T-helper 2 cell treated with Interferon-gamma antibody and Interleukin-4, amounts not matched to agents 5 μg/mL and 100 μg/mL, for 36 hours (primary cell): ENCODE results near the gene JPH2.
A peak's percentile ranks its signal among the peaks of the same experiment; 100 is the strongest.

Experiments used
- DNase-seq: peaks from one replicate; pipeline ENCODE4 v3.0.0; 2021; ENCODE audit warnings: low spot score
- H3K27ac Mint-ChIP-seq: one replicate; pipeline ENCODE4 v1.8.0; 2021; ENCODE audit warnings: mild to moderate bottlenecking, mixed read lengths
- H3K27me3 Mint-ChIP-seq: one replicate; pipeline ENCODE4 v1.8.0; 2021; ENCODE audit warnings: low read depth, mixed read lengths
- H3K36me3 Mint-ChIP-seq: one replicate; pipeline ENCODE4 v1.8.0; 2021; ENCODE audit warnings: low read depth, mixed read lengths
- H3K4me1 Mint-ChIP-seq: one replicate; pipeline ENCODE4 v1.8.0; 2021; ENCODE audit warnings: low read depth, mixed read lengths
- H3K4me3 Mint-ChIP-seq: one replicate; pipeline ENCODE4 v1.8.0; 2022; ENCODE audit warnings: mild to moderate bottlenecking, moderate library complexity, mixed read lengths
- H3K9me3 Mint-ChIP-seq: one replicate; pipeline ENCODE4 v1.8.0; 2021; ENCODE audit warnings: mixed read lengths

The JPH2 gene

DNA sequence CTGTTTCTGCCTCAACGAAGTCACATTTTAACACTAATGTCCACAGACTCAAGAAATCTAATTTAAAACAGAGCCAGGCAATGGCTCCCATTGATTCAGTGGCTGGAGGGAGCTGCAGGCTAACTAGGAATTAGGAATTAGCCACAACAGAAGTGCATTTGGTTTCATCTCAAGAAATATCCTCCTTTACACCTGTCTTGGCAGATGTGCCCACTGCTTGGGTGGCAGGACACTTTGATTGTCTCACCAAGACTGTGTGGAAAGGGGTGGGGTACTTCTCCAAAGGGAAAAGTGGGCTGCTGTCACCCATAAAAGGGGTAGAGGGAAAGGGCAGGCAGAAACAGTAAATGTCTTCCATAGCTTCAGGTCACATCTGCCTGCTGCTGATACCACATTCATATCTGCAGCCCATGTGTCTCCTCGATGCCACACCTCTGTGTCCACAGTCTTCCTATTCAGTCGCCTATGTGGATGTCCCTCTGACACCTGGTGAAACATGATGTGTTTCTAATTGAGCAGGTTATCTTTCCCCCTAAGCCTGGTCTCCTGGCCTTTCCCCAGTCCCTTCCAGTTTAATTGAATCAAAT is 34.5 kb upstream of the JPH2 start:
- Mint-ChIP-seq H3K27me3 (no peaks in the 10 kb centered on the region), H3K27ac (no peak overlapping the region), H3K9me3 (no peaks in the 10 kb centered on the region), H3K36me3 (no peaks in the 10 kb centered on the region), H3K4me3 (no peak overlapping the region), H3K4me1 (peaks cover 34% of the 10 kb centered on the region)
- DNase-seq: no peak

DNA sequence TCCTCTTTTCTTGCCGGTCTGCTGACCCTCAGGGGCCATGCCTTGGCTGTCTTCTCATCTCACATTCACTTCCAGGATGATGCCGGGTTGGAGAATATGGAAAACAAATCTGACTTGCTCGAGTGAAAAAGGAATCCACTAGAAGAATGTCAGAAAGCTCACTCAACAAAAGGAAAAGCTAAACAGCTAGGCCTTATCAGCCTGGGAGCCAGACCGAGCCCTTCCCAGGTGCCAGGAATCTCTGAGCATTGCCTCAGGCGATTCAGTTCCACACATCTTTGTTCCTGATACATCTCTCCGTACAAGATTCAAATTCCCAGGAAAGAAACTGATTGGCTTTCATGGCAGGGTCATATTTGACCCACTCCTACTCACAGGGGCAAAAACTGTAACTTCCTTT is 32.8 kb upstream of the JPH2 start:
- Mint-ChIP-seq H3K27me3 (no peaks in the 10 kb centered on the region), H3K9me3 (no peaks in the 10 kb centered on the region), H3K4me3 (peak overlapping the region; percentile 87), H3K27ac (peak overlapping the region; percentile 76), H3K36me3 (no peaks in the 10 kb centered on the region), H3K4me1 (peaks cover 49% of the 10 kb centered on the region)
- DNase-seq: no peak

DNA sequence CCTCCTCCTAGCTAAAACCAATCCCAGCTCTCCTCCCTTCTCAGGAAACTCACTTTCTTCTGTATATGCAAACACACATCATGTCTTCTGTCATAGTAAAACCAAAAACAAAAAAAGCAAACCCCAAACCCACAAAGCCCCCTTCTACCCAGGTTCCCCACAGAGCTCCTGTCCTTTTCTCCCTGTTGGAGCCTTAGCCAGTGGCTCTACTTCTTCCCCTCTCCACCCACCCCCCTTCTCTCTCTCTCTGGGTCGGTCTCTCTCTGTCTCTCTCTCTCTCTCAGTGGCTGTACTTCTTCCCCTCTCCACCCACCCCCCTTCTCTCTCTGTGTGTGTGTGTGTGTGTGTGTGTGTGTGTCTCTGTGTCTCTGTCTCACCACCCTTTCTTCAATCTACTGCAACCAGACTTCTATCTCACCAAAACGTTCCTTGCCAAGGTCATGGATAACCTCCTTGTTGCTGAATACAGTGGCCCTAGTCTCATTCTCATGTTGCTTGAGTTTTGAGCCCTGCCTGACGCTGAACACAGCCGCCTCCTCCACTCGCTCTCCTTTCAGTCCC is 32.3 kb upstream of the JPH2 start:
- H3K27me3 Mint-ChIP-seq: no peaks in the 10 kb centered on the region
- peak overlapping the region; percentile 87 for H3K4me3 Mint-ChIP-seq
- no peaks in the 10 kb centered on the region for H3K9me3 Mint-ChIP-seq
- H3K4me1 Mint-ChIP-seq: peaks cover 50% of the 10 kb centered on the region
- H3K27ac Mint-ChIP-seq: peak overlapping the region; percentile 85
- no peak for DNase-seq
- H3K36me3 Mint-ChIP-seq: no peaks in the 10 kb centered on the region

DNA sequence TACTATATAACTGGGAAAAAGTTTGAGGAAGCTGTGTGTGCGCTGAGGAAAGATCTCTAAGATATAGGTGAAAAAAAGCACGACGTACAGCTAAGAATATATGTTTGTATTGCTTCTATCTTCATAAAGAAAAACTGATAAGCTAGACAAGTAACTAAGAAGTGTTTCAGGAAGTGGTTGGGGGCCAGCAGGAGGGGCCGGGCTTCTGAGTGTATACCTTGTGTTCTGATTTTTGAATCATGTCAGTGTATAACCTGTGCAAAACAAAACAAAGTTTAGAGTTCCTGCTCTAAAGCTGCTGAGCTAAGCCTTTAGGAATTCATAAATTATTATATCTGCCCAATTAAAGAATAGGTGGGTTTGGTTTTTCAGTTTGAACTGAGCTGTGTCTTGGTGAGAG is 31.5 kb upstream of the JPH2 start:
- Mint-ChIP-seq H3K4me1 (peaks cover 50% of the 10 kb centered on the region), H3K9me3 (no peaks in the 10 kb centered on the region), H3K27me3 (no peaks in the 10 kb centered on the region), H3K27ac (peak overlapping the region; percentile 88), H3K4me3 (peak overlapping the region; percentile 87), H3K36me3 (no peaks in the 10 kb centered on the region)
- DNase-seq: peak; percentile 42

DNA sequence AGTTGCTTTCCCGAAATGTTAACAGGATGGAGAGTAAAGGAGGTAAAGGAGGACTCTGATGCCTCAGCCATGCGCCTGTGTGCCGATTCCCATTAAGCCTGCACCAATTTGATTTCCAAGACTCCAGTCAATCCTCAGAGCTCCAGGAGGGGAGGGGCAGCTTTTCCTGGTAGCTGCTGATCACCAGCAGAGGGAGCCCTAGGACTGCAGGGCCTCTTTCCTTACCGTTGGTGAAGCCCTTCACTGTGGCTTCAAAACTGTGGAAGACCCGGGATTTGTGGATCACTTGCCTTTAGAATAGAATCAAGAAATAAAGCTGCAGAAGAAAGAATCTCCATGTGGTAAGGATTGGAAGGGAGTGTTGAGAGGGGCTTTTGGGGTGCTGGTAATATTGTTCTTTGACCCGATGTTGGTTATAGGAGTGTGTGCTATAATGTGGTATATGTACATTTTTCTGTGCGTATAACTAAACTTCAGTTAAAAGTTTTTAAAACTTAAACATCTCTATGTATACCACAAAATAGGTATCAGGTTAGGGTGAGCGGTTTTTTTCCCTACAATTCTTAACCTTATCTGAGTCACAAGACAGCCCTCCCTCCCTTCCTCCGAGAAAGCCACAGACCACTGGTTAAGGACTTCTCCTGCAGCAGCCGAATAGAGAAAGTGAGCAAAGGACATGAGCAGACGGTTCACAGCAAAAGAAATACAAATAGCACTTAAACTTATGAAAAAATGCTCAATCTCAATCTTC is 30.5 kb upstream of the JPH2 start:
- peak; percentile 59 for DNase-seq
- Mint-ChIP-seq H3K4me3 (peak overlapping the region; percentile 87), H3K4me1 (peaks cover 50% of the 10 kb centered on the region), H3K36me3 (no peaks in the 10 kb centered on the region), H3K27me3 (no peaks in the 10 kb centered on the region), H3K9me3 (no peaks in the 10 kb centered on the region), H3K27ac (peak overlapping the region; percentile 88)

DNA sequence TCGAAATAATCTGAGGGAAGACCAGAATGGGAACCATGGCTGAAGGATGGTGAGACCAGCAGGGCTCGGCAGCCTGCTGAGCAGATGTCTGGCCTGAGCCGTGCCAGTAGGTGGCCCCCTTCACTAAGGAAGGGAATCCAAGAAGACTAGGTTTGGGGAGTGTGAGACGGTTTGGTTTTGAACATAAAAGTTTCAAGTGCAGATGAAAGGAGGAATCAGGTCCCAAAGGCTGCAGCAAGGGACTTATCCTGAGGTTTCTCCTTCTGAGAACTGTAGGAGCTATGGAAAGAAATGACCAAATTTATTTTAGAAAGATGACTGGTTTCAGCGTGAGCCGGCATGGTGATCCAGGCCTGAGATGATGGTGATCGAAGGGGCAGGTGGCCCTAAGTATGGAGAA is 28.1 kb upstream of the JPH2 start:
- peak; percentile 53 for DNase-seq
- H3K27ac Mint-ChIP-seq: peak overlapping the region; percentile 1
- peaks cover 2% of the 10 kb centered on the region for H3K27me3 Mint-ChIP-seq
- no peaks in the 10 kb centered on the region for H3K9me3 Mint-ChIP-seq
- no peaks in the 10 kb centered on the region for H3K36me3 Mint-ChIP-seq
- H3K4me3 Mint-ChIP-seq: peak overlapping the region; percentile 55
- peaks cover 60% of the 10 kb centered on the region for H3K4me1 Mint-ChIP-seq

DNA sequence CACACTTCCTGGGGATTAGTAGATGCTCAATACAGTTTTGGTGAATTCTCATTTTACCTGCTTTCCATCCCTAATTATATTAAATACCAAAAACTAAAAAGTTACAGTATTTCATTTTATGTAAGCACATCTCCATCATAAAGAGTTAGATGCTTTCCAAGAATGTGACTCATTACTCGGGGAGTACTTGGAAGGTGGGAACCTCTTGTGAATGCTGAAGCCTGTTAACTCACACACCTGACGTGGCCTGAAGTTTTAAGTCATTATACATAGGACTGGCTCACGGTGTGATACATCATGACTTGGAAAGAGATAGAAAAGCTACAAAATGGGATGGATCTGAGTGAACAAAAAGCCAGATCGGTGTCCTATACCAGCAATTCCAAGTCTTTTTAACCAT is 25.8 kb upstream of the JPH2 start:
- H3K36me3 Mint-ChIP-seq: peaks cover 4% of the 10 kb centered on the region
- H3K9me3 Mint-ChIP-seq: no peaks in the 10 kb centered on the region
- peaks cover 58% of the 10 kb centered on the region for H3K4me1 Mint-ChIP-seq
- no peak overlapping the region for H3K27ac Mint-ChIP-seq
- no peak for DNase-seq
- H3K27me3 Mint-ChIP-seq: peaks cover 2% of the 10 kb centered on the region
- H3K4me3 Mint-ChIP-seq: no peak overlapping the region

DNA sequence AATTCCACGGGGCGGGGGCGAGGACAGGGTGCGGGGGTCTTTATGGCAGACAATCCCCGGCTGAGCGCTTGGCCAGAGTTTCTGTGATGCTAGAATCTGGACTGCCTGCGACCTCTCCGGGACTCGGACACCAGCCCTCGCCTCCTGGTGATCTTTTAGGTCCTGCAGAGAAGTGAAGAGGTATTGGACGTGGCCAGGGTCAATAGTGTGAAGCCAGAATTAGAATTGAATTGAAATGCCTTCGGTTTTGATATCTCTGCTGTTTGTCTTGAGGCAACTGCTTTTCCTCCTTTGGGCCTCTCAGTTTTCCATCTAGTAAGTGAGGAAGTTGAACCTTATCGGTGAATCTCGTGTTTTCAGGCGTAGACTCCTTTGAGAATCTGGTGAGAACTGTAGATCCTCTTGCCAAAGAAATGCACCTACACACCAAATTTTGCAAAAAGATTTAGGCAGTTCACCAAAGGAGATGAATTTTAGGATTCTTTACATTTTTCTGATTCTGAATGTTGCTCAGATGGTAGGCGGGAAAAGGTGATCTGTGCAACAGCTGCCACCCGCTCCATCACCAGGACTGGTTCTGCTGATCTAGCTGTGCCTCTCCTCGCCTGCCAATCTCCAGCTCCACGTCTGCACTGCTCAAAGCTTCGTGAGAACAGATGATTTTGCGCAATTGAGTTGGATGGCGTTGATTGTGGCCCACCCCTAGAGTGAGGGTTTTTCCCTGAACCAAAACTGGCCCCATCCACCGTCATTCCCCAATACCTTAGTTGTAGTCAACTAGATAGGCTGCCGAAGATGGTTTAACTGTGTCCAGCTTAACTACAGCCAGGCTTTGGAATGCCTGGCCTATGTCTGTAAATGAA is 24.4 kb upstream of the JPH2 start:
- Mint-ChIP-seq H3K4me3 (peak overlapping the region; percentile 99), H3K27me3 (peaks cover 2% of the 10 kb centered on the region), H3K27ac (peak overlapping the region; percentile 98), H3K36me3 (peaks cover 13% of the 10 kb centered on the region), H3K4me1 (peaks cover 55% of the 10 kb centered on the region), H3K9me3 (no peaks in the 10 kb centered on the region)
- no peak for DNase-seq

DNA sequence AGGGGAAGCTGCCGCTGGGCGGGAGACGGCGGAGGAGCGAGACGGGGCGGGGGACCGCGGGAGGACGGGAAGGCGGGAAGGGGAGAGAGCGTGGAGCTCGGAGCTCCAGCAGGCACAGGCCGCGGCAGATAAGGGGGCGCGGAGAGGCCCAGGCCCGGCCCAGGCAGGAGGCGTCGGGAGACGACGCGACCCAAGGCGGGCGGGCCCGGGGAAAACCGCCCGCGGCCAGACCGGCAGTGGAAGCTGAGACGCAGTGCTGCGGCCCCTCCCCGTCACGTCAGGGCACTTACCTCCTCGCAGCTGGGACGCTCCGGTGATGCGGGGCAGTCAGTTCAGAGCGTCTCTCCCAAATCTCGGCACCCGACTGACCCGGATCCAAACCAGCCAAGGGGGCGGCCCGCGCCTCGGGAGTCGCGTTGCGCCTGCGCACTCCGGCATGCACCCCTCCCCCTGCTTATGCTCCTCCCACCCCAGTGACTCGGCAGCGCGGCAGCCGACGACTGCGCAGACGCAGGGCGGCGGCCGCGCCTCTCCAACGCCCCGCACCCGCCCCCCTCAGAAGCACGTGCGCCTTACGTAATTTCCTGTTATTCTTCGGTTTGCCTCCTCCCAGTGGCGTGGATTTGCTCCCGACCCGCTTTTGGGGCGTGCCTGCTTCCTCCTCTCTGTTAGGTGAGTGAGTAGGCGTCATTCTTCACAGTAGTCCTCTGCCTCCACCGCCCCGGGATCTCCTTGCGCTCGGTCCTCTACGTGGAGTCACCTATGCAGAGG is 23.6 kb upstream of the JPH2 start, which contains the start of gene OSER1:
TSS of gene OSER1 (minus strand) at position 366 of the 771 bp plus-strand sequence. CDS start 3,814 bp downstream, outside the sequence.
- peaks cover 19% of the 10 kb centered on the region for H3K36me3 Mint-ChIP-seq
- H3K4me1 Mint-ChIP-seq: peaks cover 49% of the 10 kb centered on the region
- DNase-seq: peak; percentile 96
- H3K4me3 Mint-ChIP-seq: peak within 1 kb of the TSS; percentile 99
- H3K9me3 Mint-ChIP-seq: no peaks in the 10 kb centered on the region
- peak within 1 kb of the TSS; percentile 98 for H3K27ac Mint-ChIP-seq
- H3K27me3 Mint-ChIP-seq: peaks cover 2% of the 10 kb centered on the region

DNA sequence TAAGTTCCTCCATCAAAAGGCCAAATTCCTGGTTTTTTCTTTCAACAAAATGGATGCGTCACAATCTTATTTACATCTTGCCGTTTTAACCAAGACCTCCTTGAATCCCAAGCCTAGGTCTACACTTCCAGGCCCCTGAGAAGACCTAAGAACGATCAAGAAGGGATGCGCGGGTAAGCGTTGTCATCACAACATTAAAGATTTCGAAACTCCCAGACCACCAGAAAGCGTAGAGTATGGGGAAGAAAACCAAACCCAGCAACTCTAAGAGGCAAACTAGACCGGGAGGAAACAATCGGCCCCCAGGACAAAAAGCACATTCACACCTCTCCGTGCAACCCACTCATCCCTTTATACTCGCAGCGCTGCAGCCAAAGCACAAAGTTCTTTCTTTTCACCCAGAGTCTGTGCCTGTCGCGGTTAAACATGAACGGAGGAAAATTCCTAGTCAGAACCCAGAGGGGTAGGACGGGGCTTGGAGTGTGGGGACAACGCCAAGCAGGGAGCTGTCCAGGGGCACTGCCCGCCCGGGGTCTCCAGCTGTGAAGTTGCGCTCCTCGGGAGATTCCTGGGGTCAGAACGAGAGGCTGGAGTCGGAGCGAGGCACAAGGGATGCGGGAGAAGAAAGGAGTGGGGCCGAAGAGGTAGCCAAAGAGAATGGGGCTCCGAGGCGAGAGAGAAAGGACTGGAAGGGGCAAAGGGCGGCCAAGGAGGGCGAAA is 22.9 kb upstream of the JPH2 start:
- H3K36me3 Mint-ChIP-seq: peaks cover 24% of the 10 kb centered on the region

DNA sequence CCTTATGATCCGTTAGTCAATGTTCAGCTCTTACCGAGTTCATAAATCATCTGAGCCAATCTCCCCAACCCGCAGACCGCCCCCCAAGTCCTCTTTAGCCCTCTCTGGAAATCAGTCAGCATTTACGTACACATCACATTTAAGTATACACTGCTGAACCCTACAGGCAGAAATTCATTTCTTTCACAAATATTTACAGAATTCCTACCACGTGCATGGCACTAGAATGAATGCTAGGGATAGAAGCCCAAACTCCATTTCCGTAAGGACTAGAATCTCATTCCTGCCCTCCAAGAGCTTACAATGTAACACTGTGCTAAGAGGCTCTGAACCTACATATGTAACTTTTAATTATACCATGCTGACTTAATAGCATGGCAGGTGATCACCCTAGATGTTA is 21.8 kb upstream of the JPH2 start:
- peak overlapping the region; percentile 99 for H3K4me3 Mint-ChIP-seq
- H3K9me3 Mint-ChIP-seq: no peaks in the 10 kb centered on the region
- peaks cover 25% of the 10 kb centered on the region for H3K36me3 Mint-ChIP-seq
- no peak for DNase-seq
- peaks cover 2% of the 10 kb centered on the region for H3K27me3 Mint-ChIP-seq
- H3K27ac Mint-ChIP-seq: peak overlapping the region; percentile 98
- H3K4me1 Mint-ChIP-seq: peaks cover 43% of the 10 kb centered on the region

More for the DNA sequence above, 22.9 kb upstream of the JPH2 start:
- Mint-ChIP-seq H3K27me3 (peaks cover 2% of the 10 kb centered on the region), H3K4me1 (peaks cover 43% of the 10 kb centered on the region), H3K9me3 (no peaks in the 10 kb centered on the region), H3K27ac (peak overlapping the region; percentile 98), H3K4me3 (peak overlapping the region; percentile 99)
- DNase-seq: peak; percentile 17

DNA sequence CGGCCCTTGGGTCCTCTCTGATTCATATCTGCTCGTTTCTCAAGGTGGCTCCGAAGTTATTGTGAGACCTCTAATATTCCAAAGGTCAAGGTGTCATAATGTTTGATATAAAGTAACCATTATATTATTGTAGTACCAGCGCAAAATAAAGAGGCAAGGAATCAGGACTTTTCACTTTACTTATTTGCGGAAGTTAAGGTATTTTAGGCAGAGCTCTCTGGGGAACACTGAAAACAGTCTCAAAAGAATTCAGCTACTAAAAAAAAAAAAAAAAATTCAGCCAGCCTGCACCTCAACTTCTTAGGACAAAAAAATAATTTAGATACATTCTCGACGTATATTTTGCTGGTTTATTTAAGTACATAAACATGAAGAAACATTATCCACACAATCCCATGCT is 21.2 kb upstream of the JPH2 start:
- Mint-ChIP-seq H3K4me3 (peak overlapping the region; percentile 99), H3K9me3 (no peaks in the 10 kb centered on the region), H3K4me1 (peaks cover 44% of the 10 kb centered on the region), H3K27me3 (peaks cover 2% of the 10 kb centered on the region), H3K27ac (no peak overlapping the region), H3K36me3 (peaks cover 25% of the 10 kb centered on the region)
- DNase-seq: no peak
